ENCODE data around the gene SCAMP3.

Gene SCAMP3

DNA sequence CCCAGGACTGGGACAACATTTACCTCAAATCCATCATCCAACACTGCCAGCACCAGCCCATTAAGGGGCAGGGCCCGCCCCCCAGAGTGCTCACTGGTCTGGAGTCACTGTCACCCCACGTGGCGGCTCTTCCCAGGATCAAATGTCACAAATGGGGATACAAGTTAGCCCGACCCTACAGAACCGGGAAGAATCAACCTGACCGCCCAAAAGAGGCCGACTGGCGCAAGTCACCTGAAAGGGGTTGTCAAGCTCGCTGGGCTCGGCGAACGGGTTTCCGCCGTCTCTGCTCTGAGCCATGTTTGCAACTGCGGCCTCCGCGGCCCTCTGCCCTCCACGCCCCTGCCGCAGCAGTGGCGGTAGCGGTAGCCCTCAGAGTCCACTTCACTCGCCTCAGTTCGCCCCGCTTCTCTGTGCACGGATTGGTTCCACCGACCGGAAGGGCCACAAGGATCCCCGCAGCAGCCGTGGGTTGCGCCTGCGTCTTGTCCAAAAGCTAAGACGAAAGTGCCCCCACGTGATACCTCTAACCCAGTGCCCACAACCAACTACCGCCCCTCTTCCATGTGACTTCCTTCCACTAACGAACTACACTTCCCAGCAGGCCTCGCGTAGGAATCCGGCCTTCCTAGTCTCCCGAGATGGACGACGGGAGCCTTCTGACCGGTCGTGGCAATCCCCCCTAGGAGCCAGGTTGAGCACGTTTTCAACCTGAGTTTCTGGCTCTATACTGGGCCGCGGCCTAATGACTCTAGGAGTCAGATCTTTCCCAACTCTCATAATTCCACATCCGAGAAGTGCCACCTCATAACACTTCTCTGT is at the start of gene SCAMP3:
Gene SCAMP3 (minus strand): TSS at position 509 of the 822 bp plus-strand sequence. CDS start 209 bp downstream, at position 300.
- TF ChIP-seq, protein P1, sequence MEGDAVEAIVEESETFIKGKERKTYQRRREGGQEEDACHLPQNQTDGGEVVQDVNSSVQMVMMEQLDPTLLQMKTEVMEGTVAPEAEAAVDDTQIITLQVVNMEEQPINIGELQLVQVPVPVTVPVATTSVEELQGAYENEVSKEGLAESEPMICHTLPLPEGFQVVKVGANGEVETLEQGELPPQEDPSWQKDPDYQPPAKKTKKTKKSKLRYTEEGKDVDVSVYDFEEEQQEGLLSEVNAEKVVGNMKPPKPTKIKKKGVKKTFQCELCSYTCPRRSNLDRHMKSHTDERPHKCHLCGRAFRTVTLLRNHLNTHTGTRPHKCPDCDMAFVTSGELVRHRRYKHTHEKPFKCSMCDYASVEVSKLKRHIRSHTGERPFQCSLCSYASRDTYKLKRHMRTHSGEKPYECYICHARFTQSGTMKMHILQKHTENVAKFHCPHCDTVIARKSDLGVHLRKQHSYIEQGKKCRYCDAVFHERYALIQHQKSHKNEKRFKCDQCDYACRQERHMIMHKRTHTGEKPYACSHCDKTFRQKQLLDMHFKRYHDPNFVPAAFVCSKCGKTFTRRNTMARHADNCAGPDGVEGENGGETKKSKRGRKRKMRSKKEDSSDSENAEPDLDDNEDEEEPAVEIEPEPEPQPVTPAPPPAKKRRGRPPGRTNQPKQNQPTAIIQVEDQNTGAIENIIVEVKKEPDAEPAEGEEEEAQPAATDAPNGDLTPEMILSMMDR (IDR thresholded peaks at IDR 0.05; ENCODE audit: poor library complexity, severe bottlenecking), result no peak
- H3K27ac ChIP-seq (ENCODE audit: poor library complexity, severe bottlenecking), result peak within 1 kb of the TSS; percentile 45
- H3K27me3 ChIP-seq (ENCODE audit: insufficient read depth, poor library complexity, severe bottlenecking), result no peaks in the 10 kb centered on the region
- ATAC-seq (ENCODE audit: low read depth) (peak; percentile 93), DNase-seq (ENCODE audit: low spot score) (peak; percentile 96)
- peaks cover 6% of the 10 kb centered on the region for H3K4me1 ChIP-seq (ENCODE audit: insufficient read depth, poor library complexity, severe bottlenecking)
- H3K9me3 ChIP-seq (ENCODE audit: severe bottlenecking), result no peaks in the 10 kb centered on the region
- H3K36me3 ChIP-seq (ENCODE audit: low read depth), result peaks cover 68% of the 10 kb centered on the region
- peak within 1 kb of the TSS; percentile 71 for H3K4me3 ChIP-seq (ENCODE audit: severe bottlenecking)

DNA sequence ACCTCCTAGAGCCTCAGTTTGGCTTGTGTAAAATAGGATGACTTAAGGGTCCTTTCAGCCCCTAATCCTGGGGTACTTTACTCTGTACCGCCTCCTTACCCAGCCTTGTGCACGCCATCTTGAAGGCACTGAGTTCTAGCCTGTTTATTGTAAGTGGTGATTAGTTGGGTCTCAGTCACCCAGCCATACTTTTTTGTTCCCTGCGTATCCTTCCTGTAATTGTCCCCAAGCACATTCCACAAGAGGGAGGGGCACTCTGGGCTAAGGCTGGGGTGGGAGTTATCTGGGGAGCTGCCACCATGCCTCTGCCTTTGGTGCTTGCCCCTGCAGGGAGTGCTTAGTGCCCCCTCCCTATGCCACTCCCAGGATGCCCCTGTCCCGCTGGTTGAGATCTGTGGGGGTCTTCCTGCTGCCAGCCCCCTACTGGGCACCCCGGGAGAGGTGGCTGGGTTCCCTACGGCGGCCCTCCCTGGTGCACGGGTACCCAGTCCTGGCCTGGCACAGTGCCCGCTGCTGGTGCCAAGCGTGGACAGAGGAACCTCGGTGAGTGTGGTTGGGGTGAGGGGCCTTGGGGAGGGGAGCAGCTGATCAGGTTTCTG is 47.4 kb upstream of the SCAMP3 start:
- Histone ChIP-seq H3K4me3 (ENCODE audit: severe bottlenecking) (peak overlapping the region; percentile 49), H3K27ac (ENCODE audit: poor library complexity, severe bottlenecking) (peak overlapping the region; percentile 90), H3K9me3 (ENCODE audit: severe bottlenecking) (no peaks in the 10 kb centered on the region), H3K27me3 (ENCODE audit: insufficient read depth, poor library complexity, severe bottlenecking) (no peaks in the 10 kb centered on the region), H3K4me1 (ENCODE audit: insufficient read depth, poor library complexity, severe bottlenecking) (peaks cover 12% of the 10 kb centered on the region), H3K36me3 (ENCODE audit: low read depth) (peaks cover 47% of the 10 kb centered on the region)
- TF ChIP-seq, protein P1 (IDR thresholded peaks at IDR 0.05; ENCODE audit: poor library complexity, severe bottlenecking), result no peak
- no peak for ATAC-seq (ENCODE audit: low read depth)
- DNase-seq (ENCODE audit: low spot score), result no peak

DNA sequence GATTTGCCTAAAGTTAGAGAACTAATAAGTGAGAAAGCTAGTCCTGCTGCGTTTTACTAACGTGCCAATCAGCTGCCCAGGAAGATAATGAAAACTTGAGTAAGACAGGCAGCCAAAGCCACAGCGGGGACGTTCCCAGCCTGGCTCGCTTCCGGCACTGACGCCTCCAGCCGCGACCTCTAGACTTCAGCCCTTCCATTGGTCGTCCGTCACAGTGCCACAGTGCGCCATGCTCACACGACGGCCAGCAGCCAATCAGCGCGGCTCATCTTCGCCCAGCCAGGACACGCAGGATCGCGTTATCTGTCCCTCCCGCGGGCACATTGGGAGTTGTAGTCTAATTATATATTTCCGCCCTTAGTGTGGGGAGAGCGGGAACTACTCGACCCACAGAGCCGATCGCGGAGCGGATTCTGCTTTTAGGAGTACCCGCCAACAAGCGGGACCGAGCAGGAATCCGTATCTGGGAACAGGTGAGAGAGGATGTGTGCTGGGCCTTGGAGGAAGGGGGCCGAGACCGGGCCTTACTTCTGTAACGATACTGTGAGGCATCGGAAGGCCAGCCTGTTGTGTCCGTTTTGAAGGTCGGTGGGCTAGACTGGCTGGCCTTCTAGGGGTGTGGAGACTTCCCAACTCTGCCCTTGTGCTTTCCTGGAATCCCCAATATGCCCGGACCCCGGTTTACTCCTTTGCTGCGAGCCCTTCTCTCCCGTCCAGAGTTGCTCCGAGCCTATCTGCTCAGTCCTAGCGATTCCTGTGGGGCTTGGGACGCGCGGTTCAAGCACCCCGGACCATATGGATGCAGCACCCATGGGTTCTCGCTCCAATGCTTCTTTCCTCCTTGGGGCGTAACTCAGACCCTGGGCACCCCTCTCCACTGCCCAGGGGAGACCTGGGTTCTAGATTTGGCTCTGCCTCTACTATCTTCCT is 46.6 kb upstream of the SCAMP3 start, which contains the start of gene FDPS:
Gene FDPS (plus strand): TSS at position 374 of the 930 bp plus-strand sequence. CDS start 924 bp downstream, outside the sequence.
- peak within 1 kb of the TSS; percentile 49 for H3K4me3 ChIP-seq (ENCODE audit: severe bottlenecking)
- H3K9me3 ChIP-seq (ENCODE audit: severe bottlenecking), result no peaks in the 10 kb centered on the region
- DNase-seq (ENCODE audit: low spot score), result peak; percentile 98
- peaks cover 12% of the 10 kb centered on the region for H3K4me1 ChIP-seq (ENCODE audit: insufficient read depth, poor library complexity, severe bottlenecking)
- H3K36me3 ChIP-seq (ENCODE audit: low read depth), result peaks cover 40% of the 10 kb centered on the region
- H3K27ac ChIP-seq (ENCODE audit: poor library complexity, severe bottlenecking), result peak within 1 kb of the TSS; percentile 90
- peak; percentile 97 for ATAC-seq (ENCODE audit: low read depth)
- TF ChIP-seq, protein P1 (IDR thresholded peaks at IDR 0.05; ENCODE audit: poor library complexity, severe bottlenecking), result no peak
- H3K27me3 ChIP-seq (ENCODE audit: insufficient read depth, poor library complexity, severe bottlenecking), result no peaks in the 10 kb centered on the region

DNA sequence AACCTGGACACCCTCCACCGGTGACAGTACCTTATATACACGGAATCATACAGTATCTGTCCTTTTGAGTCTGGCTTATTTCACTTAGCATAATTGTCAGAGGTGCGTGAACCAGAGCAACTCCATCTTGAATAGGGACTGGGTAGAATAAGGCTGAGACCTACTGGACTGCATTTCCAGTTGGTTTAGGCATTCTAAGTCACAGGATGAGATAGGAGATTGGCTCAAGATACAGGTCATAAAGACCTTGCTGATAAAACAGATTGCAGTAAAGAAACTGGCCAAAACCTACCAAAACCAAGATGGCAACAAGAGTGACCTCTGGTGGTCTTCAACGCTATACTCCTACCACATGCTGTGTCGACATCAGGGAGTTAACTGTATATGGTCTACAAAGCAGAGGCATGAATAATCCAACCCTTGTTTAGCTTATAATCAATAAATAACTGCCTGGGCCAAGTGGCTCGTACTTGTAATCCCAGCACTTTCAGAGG is 45.1 kb upstream of the SCAMP3 start:
- Histone ChIP-seq H3K9me3 (ENCODE audit: severe bottlenecking) (no peaks in the 10 kb centered on the region), H3K27me3 (ENCODE audit: insufficient read depth, poor library complexity, severe bottlenecking) (no peaks in the 10 kb centered on the region), H3K4me3 (ENCODE audit: severe bottlenecking) (no peak overlapping the region), H3K4me1 (ENCODE audit: insufficient read depth, poor library complexity, severe bottlenecking) (peaks cover 12% of the 10 kb centered on the region), H3K27ac (ENCODE audit: poor library complexity, severe bottlenecking) (peak overlapping the region; percentile 90), H3K36me3 (ENCODE audit: low read depth) (peaks cover 25% of the 10 kb centered on the region)
- TF ChIP-seq, protein P1 (IDR thresholded peaks at IDR 0.05; ENCODE audit: poor library complexity, severe bottlenecking), result peak; percentile 36
- ATAC-seq (ENCODE audit: low read depth) (no peak), DNase-seq (ENCODE audit: low spot score) (no peak)

Measured in RWPE2 (cell line).